HL-60/S4 treated with retinoic acid at 250 ng/mL for 4 days and 3 days (cell line): ENCODE results near the gene LZTS3.
"Not testable (repeated sequence)": the region's sequence is repeated elsewhere in the genome, so short reads cannot be mapped to it uniquely, and the experiment has no call there.

Experiments used
- in situ Hi-C: fragments of 300-500 bp; cut with MboI; formaldehyde crosslinking; loops from 2 replicates; pipeline ENCODE4 v1.7.0; 2022; ENCODE audit warnings: low sequenced_read_pairs

The LZTS3 gene

DNA sequence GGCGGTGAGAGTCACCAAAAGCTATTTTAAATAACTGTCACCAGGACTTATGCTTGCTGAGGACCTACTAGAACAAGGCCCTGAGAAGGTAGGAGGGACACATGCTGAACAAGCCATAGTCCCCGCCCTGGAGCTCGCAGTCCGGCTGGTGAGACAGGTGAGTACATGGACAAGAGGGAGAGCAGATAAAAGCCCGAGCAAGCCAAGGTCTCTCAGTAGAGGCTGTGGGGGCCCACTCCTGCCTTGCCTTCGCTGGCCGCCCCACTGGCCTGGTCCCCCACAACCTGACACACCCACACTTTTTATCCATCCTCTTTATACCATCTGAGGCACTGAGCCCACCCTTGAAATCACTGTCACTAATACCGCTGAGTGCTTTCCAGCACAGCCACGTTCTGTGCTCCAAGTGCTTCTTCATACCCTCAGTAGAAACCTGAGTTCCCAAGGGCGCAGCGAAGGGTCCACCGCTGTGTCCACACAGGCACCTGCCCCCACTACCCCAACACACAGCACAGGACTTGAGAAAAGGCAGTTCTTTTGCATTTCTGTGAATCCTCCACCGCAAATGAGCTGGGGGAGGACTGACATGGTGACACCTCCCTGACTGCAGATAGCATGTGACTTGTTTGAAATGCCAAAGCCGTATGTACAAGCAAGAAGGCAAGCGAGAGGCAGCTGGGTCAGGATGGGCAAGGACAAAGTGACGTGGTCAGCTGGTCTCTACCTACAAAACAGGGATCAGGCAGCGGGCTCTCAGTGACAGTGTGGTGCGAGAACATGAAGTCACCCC is 19.1 kb upstream of the LZTS3 start:
- in situ Hi-C loops = no loop called here

DNA sequence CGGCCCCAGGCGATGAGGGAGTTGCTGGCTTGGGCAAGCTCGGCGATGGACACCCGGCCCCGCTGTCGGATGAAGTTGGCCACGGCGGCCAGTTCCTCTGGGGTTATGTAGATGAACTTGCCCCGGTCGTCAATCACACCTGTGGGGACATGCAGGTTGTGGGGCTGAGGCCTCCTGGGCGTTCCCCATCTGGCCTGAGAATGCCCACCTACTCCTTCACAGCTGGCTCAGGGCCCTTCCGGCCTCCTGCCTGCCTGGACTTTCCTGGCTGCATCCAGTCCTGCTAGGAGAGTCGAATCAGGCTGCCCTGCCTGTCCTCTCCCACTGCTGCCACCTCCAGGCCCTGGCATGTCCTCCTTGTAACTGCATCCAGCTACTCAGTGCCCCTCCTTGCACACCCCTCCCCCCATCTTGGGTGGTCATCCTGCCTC is 17.3 kb upstream of the LZTS3 start:
- in situ Hi-C loops = no loop called here

- in situ Hi-C loops = no loop called here
Observed at GRCh38 chr20:3189561-3190131, 16.3 kb upstream of the LZTS3 start.

DNA sequence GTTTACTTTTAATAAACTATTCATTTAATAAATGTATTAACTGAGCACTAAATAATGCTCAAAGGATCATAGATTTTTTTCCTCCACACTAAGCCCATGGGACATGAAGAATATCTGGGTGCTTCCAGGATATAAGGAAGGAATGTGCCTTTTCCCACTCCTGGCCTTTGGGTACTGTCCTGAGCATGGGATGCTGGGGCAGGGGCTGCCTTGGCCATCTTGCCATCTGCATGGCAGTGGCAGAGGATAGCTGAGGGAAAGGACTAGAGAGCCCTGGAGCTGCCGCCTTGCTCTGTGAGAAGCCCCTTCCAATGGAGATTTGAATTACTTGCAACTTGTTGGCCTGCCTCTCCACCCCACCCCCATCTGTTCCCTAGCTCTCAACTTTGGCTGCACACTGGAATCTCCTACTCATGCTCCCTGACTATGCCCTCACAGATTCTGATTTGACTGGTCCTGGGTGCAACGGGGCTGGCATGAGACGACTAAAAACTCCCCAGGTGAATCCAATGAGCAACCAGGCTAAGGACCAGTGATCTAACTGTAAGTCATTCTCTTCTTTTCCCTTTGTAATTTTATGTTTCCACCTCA is 15.6 kb upstream of the LZTS3 start:
- in situ Hi-C loops = no loop called here

- in situ Hi-C loops = not testable (repeated sequence)
Observed at GRCh38 chr20:3187861-3188260, 14.5 kb upstream of the LZTS3 start.

DNA sequence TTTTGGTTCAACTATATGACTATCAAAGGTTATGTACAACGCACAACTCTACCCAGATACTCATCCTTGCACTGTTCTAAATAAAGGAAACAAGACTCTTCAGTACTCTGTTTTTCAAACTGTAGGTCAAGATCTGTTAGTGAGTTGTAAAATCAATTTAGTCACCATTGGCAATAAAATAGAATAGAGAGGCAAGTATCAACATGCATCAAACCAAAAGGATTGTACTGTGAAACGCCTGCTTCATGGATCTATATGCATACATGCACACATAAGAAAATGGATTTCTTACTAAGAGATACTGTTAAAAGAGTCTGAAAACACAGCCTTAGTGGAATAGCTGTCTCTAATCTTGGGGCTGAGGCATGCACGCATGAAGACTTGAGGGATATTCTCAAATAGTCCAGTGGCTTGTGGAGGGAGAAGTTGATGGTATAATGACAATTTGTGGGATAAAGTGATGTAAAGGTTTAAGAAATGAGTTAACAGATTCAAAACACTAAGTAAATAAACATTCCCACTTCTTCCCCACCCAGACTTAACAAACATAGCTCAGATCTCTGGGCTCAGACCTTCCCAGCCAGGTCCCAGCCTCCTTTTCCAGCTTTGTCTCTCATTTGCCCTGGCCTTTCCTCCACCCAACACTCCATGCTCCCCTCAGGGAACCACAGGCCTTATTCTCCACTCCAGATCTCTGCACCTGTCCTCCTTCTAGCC is 10.7 kb upstream of the LZTS3 start:
- in situ Hi-C loops = no loop called here

- in situ Hi-C loops = not testable (repeated sequence)
Observed at GRCh38 chr20:3182429-3182828, 9.1 kb upstream of the LZTS3 start.

- in situ Hi-C loops = no loop called here
Observed at GRCh38 chr20:3181270-3181669, 7.9 kb upstream of the LZTS3 start.

- in situ Hi-C loops = no loop called here
Observed at GRCh38 chr20:3180319-3180718, 7.0 kb upstream of the LZTS3 start.

GRCh38 chr20:3177746-3178485 is 4.6 kb upstream of the LZTS3 start:
- in situ Hi-C loops = no loop called here

DNA sequence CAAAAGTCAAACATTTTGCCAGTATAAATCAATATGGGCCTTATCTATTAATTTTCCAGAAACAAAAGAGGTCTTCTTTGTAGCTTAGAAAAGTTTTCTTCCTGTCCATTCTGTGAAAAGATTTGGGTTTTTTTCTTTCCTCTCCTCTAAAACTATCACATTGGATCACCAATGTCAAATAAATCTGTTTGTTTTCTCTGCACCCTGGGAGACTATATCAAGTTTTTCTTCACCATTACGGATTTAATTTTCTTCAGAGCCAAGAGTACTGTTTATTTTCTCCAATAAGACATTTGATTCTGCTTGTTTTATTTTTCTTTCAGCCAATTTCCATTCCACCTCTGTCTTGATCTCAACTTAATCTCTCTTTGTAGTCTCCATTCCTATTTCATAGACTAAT is 1.9 kb upstream of the LZTS3 start:
- in situ Hi-C loops = no loop called here

DNA sequence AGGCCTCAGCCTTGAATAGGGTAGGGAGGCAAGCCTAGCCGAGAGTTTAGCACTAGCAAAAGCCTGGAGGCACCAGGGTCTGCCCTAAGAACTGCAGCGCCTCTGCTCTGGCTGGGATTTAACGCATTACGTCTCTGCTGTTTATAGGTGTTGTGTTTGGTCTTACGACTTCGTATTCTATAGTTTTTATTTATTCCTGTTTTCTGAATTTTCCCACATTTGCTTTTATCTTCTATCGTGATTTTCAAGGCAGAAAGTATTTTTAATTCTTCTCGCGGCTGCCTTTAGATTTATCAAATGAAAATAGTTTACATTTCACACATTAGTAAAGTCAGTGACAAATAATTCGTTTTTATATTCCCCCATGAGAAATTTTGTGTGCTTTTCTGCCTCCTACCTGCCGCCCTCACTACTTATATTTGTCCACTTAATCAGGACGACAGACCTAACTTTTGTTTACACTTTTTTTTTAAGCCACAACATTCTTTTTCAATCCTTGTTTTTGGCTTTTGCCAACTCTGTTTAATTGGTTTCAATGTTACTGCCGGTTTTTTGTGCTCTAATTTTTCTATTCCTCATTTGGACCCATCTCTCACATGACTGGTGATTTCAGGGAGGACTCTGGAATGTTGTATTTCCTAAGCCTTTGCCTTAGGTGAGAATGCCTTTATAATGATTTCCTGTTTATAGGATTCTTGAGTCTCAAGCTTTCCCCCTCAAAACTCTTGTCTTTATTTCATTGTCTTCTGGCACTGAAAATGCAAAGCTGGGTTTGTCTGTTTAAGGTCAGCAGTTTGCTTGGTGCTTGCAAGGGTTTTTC is 1.3 kb upstream of the LZTS3 start:
- in situ Hi-C loops = no loop called here

DNA sequence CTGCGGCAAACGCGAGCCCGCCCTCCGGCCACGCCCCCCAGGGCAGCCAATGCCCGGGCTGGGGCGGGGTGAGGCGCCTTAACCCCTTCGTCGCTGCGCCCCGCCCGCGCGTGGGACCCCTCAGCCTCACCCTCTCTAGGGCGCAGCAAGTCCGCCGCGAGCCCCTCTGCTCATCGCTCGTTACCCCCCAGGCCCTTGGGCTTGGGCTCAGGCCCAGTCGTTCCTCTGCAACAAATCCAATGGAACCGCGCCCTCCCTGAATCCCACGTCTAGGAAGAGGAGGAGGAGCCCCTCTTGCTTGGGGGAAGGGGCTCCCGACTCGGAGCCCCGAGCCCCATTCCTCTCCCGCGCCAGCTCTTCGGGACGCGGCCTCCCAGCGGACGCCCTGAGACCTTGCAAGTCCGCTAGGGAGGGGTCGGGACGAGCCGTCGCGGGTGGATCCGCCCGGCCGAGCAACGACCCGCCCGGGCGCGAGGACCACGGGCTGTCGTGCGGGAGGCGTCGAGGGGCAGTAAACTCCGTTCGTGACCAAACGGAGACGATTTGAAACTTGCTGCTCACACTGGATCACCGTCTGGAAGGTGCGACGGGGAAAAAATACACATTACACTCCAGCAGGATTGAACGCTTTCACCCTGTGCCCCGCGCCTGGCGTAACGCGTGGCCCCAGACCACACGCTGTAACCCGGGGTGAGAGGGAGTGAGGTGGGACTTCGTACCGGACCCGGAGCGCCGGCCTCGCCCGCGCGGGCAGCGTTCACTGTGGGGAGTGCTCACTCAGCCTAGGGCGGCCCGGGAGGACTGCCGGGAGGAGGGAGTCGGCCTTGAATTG is 477 bp upstream of the LZTS3 start:
- in situ Hi-C loops = no loop called here

GRCh38 chr20:3172126-3172932 is 1.0 kb downstream of the LZTS3 start:
- in situ Hi-C loops = no loop called here

DNA sequence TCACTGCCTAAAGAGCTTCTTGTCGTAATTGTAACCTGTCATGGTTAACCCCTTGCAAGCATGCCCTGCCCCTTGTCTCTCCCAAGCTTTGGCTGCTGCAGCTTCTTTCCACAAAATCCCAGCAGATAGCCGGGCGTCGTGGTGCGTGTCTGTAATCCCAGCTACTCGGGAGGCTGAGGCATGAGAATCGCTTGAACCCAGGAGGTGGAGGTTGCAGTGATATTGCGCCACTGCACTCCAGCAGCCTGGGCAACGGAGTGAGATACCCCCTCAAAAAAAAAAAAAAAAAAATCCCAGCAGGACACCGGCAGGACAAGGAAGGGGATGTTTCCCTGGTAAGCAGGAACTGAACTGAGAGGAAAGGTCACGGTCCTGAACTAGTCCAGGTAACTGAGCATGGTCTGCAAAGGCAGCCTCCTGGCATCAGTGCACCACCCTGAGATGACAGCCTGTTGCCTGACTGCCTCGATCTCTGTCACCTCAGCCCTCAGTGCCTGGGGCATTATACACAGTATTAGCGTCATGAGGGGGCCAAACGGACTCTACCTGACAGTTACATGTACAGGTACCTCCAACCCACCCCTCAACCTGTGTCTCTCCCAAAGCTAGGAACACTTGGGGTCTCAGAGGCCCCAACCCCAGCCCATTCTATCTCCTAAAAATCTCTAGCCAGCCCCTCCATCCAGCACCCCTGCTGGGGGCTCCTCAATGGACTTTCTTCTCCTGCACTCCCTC is 1.8 kb downstream of the LZTS3 start:
- in situ Hi-C loops = no loop called here

DNA sequence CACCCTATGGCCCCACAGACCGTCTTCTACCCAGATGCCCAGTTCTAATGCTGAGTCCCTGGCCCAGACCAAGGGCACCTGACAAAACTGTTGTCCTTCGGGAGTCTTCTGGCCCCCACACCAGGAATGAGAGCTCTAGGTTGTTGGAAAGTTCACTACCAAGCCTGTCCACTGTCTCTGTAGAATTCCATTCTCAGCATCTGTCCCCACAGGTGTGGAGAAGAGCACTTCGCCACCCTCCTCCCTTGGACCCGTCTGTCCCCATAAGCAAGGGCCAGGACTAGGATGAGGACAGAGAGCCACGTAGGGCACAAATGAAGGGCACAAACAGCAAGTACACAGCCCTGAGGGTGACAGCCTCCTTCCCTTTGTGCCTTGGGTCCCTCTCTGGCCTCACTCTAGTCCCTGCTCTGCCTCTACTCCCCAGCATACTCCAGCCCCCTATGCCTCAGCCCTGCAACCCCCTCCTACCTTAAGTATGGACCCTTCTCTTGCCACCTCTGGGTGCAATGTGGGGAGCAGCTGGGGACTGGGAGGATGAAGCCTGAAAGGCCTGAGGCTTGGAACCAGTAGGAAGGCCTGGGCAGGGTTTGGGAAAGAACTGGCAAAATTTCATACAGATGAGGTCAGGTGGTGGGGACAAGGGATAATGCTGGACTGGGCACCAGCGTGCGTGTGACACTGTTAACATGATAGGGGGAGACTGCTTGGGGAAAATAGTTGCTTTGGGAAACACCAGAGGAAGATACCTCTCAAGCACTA is 4.3 kb downstream of the LZTS3 start:
- in situ Hi-C loops = no loop called here
